ENCODE measurements around the gene AFMID.
"Not testable (repeated sequence)": the region's sequence is repeated elsewhere in the genome, so short reads cannot be mapped to it uniquely, and the experiment has no call there.

Gene AFMID

GRCh38 chr17:78227455-78227916, 40.3 kb downstream of the AFMID start:
- DNase-seq (ENCODE audit: insufficient read length, low spot score) = no peak
- no peak for TF ChIP-seq POLR2A (IDR thresholded peaks at IDR 0.05; ENCODE audit: low read depth, low read length)
- no peak for FAIRE-seq

- no peak for FAIRE-seq
- no peak for TF ChIP-seq POLR2A (IDR thresholded peaks at IDR 0.05; ENCODE audit: low read depth, low read length)
- no peak for DNase-seq (ENCODE audit: insufficient read length, low spot score)
These were observed 41.0 kb downstream of the AFMID start for GRCh38 chr17:78228176-78228575.

GRCh38 chr17:78230252-78230962, 43.2 kb downstream of the AFMID start:
- no peak for TF ChIP-seq POLR2A (IDR thresholded peaks at IDR 0.05; ENCODE audit: low read depth, low read length)
- FAIRE-seq = no peak
- DNase-seq (ENCODE audit: insufficient read length, low spot score) = no peak

GRCh38 chr17:78230996-78231935, 44.1 kb downstream of the AFMID start, which contains the start of gene TMEM235:
TMEM235 (plus strand) TSS chr17:78231631; CDS start chr17:78232024, 393 bp downstream.
- FAIRE-seq = no peak

GRCh38 chr17:78231991-78232858, 45.1 kb downstream of the AFMID start:
- DNase-seq (ENCODE audit: insufficient read length, low spot score) (no peak), FAIRE-seq (no peak)
- TF ChIP-seq POLR2A (IDR thresholded peaks at IDR 0.05; ENCODE audit: low read depth, low read length) = no peak

More at GRCh38 chr17:78230996-78231935, 44.1 kb downstream of the AFMID start, which contains the start of gene TMEM235:
- TF ChIP-seq POLR2A (IDR thresholded peaks at IDR 0.05; ENCODE audit: low read depth, low read length) = no peak
- no peak for DNase-seq (ENCODE audit: insufficient read length, low spot score)

GRCh38 chr17:78232859-78233173, 45.7 kb downstream of the AFMID start:
- no peak for FAIRE-seq
- DNase-seq (ENCODE audit: insufficient read length, low spot score) = no peak
- TF ChIP-seq POLR2A (IDR thresholded peaks at IDR 0.05; ENCODE audit: low read depth, low read length) = no peak

- TF ChIP-seq POLR2A (IDR thresholded peaks at IDR 0.05; ENCODE audit: low read depth, low read length) = no peak
These were observed 46.5 kb downstream of the AFMID start for GRCh38 chr17:78233678-78234077.

GRCh38 chr17:78234261-78234865, 47.2 kb downstream of the AFMID start:
- FAIRE-seq (no peak), DNase-seq (ENCODE audit: insufficient read length, low spot score) (no peak)
- no peak for TF ChIP-seq POLR2A (IDR thresholded peaks at IDR 0.05; ENCODE audit: low read depth, low read length)

More at GRCh38 chr17:78233678-78234077, 46.5 kb downstream of the AFMID start:
- no peak for DNase-seq (ENCODE audit: insufficient read length, low spot score)
- FAIRE-seq = no peak

GRCh38 chr17:78235022-78235421, 47.9 kb downstream of the AFMID start:
- FAIRE-seq = not testable (repeated sequence)

GRCh38 chr17:78235885-78236284, 48.7 kb downstream of the AFMID start:
- no peak for DNase-seq (ENCODE audit: insufficient read length, low spot score)
- no peak for TF ChIP-seq POLR2A (IDR thresholded peaks at IDR 0.05; ENCODE audit: low read depth, low read length)
- FAIRE-seq = no peak

More at GRCh38 chr17:78235022-78235421, 47.9 kb downstream of the AFMID start:
- not testable (repeated sequence) for DNase-seq (ENCODE audit: insufficient read length, low spot score)

- FAIRE-seq (no peak), DNase-seq (ENCODE audit: insufficient read length, low spot score) (no peak)
- TF ChIP-seq POLR2A (IDR thresholded peaks at IDR 0.05; ENCODE audit: low read depth, low read length) = no peak
These were observed 49.4 kb downstream of the AFMID start for GRCh38 chr17:78236362-78237127.

- DNase-seq (ENCODE audit: insufficient read length, low spot score) (no peak), FAIRE-seq (no peak)
- TF ChIP-seq POLR2A (IDR thresholded peaks at IDR 0.05; ENCODE audit: low read depth, low read length) = no peak
These were observed 50.3 kb downstream of the AFMID start for GRCh38 chr17:78237401-78238012.
